GM23338 (cell line): ENCODE measurements around the gene UBAP2. TPM values are rescaled to one million over a fixed set of nuclear protein-coding genes. Genes with fewer than 3 reads are reported as not detected.

ENCODE experiments used
- ATAC-seq: fragments of 200-7000 bp; cut with Tn5 transposase; 3 replicates; pipeline ENCODE4 v1.9.1; 2020
- DNase-seq: peaks from one replicate; pipeline ENCODE4 v3.0.0-alpha.2; 2015; ENCODE audit warnings: low spot score
- H2AFZ ChIP-seq: fragments of 200-600 bp; sonication (generic); 2 replicates; pipeline ENCODE4 v1.8.0; 2016; ENCODE audit warnings: antibody characterized with exemption, mild to moderate bottlenecking, moderate library complexity
- H3F3A ChIP-seq: fragments of 200-600 bp; sonication (generic); replicated peaks from 2 replicates; pipeline ENCODE4 v1.8.0; 2017; ENCODE audit warnings: antibody characterized with exemption, mixed run types, low read depth
- H3K27ac ChIP-seq: fragments of 200-600 bp; sonication (generic); 2 replicates; pipeline ENCODE4 v1.6.1; 2016; ENCODE audit warnings: low read depth
- H3K27me3 ChIP-seq: fragments of 200-600 bp; sonication (generic); 2 replicates; pipeline ENCODE4 v1.8.0; 2016; ENCODE audit warnings: mild to moderate bottlenecking, mixed run types, moderate library complexity; ENCODE audit not compliant: insufficient read depth
- H3K36me3 ChIP-seq: fragments of 200-600 bp; sonication (generic); 2 replicates; pipeline ENCODE4 v1.8.0; 2016; ENCODE audit warnings: mild to moderate bottlenecking; ENCODE audit not compliant: insufficient read depth
- H3K4me1 ChIP-seq: fragments of 200-600 bp; sonication (generic); 2 replicates; pipeline ENCODE4 v1.8.0; 2016; ENCODE audit warnings: mild to moderate bottlenecking, moderate library complexity; ENCODE audit not compliant: insufficient read depth
- H3K4me2 ChIP-seq: fragments of 200-600 bp; sonication (generic); 2 replicates; pipeline ENCODE4 v1.7.1; 2017; ENCODE audit warnings: mixed run types
- H3K4me3 ChIP-seq: fragments of 200-600 bp; sonication (generic); 2 replicates; pipeline ENCODE4 v1.6.1; 2016; ENCODE audit warnings: mixed run types
- H3K79me2 ChIP-seq: fragments of 200-600 bp; sonication (generic); replicated peaks from 2 replicates; pipeline ENCODE4 v1.8.0; 2017; ENCODE audit warnings: mild to moderate bottlenecking; ENCODE audit not compliant: insufficient read depth
- H3K9me2 ChIP-seq: fragments of 200-600 bp; sonication (generic); 2 replicates; pipeline ENCODE4 v1.8.0; 2017; ENCODE audit not compliant: insufficient read depth
- H4K20me1 ChIP-seq: fragments of 200-600 bp; sonication (generic); replicated peaks from 2 replicates; pipeline ENCODE4 v1.8.0; 2017; ENCODE audit warnings: mild to moderate bottlenecking; ENCODE audit not compliant: insufficient read depth
- H3K27ac Mint-ChIP-seq: 2 replicates; pipeline ENCODE4 v1.8.0; 2020; ENCODE audit warnings: inconsistent platforms, mild to moderate bottlenecking, moderate library complexity, mixed read lengths
- H3K27me3 Mint-ChIP-seq: 3 replicates; pipeline ENCODE4 v1.8.0; 2022; ENCODE audit warnings: low read depth, mild to moderate bottlenecking, moderate library complexity, mixed read lengths, inconsistent platforms; ENCODE audit not compliant: insufficient read depth, poor library complexity
- H3K36me3 Mint-ChIP-seq: 3 replicates; pipeline ENCODE4 v1.8.0; 2021; ENCODE audit warnings: low read depth, mild to moderate bottlenecking, inconsistent platforms, moderate library complexity, mixed read lengths
- H3K4me1 Mint-ChIP-seq: 3 replicates; pipeline ENCODE4 v1.8.0; 2020; ENCODE audit warnings: mild to moderate bottlenecking, inconsistent platforms, mixed read lengths
- H3K4me3 Mint-ChIP-seq: 3 replicates; pipeline ENCODE4 v1.8.0; 2021; ENCODE audit warnings: moderate library complexity, mild to moderate bottlenecking, inconsistent platforms, mixed read lengths
- H3K9me3 Mint-ChIP-seq: 3 replicates; pipeline ENCODE4 v1.8.0; 2020; ENCODE audit warnings: moderate library complexity, mild to moderate bottlenecking, inconsistent platforms, mixed read lengths
- CREB1 ChIP-seq: fragments of 250-450 bp; sonication (Bioruptor Pico); IDR thresholded peaks from 2 replicates; pipeline ENCODE4 v1.5.0; 2020; ENCODE audit warnings: low read depth, mild to moderate bottlenecking, moderate library complexity
- EZH2 ChIP-seq: fragments of 200-600 bp; sonication (generic); IDR thresholded peaks from one replicate; pipeline ENCODE4 v1.8.0; 2017; ENCODE audit warnings: antibody characterized with exemption, mild to moderate bottlenecking, low read depth; ENCODE audit not compliant: unreplicated experiment
- EZH2phosphoT487 ChIP-seq: fragments of 200-600 bp; sonication (generic); IDR thresholded peaks from one replicate; pipeline ENCODE4 v1.8.1; 2018; ENCODE audit warnings: antibody characterized with exemption; ENCODE audit not compliant: unreplicated experiment
- JUNB ChIP-seq: IDR thresholded peaks from one replicate; pipeline ENCODE4 v1.6.1; 2016; ENCODE audit warnings: antibody characterized with exemption; ENCODE audit not compliant: unreplicated experiment
- NANOG ChIP-seq: IDR thresholded peaks from 2 replicates; pipeline ENCODE4 v1.6.1; 2016; ENCODE audit warnings: antibody characterized with exemption, borderline replicate concordance
- POLR2AphosphoS5 ChIP-seq: IDR thresholded peaks from 2 replicates; pipeline ENCODE4 v1.6.1; 2016; ENCODE audit warnings: antibody characterized with exemption, low read depth
- REST ChIP-seq: IDR thresholded peaks from one replicate; pipeline ENCODE4 v1.6.1; 2018; ENCODE audit warnings: antibody characterized with exemption; ENCODE audit not compliant: unreplicated experiment
- STAT1 ChIP-seq: IDR thresholded peaks from one replicate; pipeline ENCODE4 v1.6.1; 2016; ENCODE audit warnings: antibody characterized with exemption; ENCODE audit not compliant: unreplicated experiment
- ZNF114 ChIP-seq: fragments of 250-450 bp; sonication (Bioruptor Pico); IDR thresholded peaks from 2 replicates; pipeline ENCODE4 v1.5.0; 2020; ENCODE audit warnings: mild to moderate bottlenecking, moderate library complexity
- ZNF331 ChIP-seq: fragments of 250-450 bp; sonication (Bioruptor Pico); IDR thresholded peaks from 2 replicates; pipeline ENCODE4 v1.5.0; 2020; ENCODE audit warnings: low read depth, mild to moderate bottlenecking, moderate library complexity
- ZNF462 ChIP-seq: fragments of 250-450 bp; sonication (Bioruptor Pico); IDR thresholded peaks from 2 replicates; pipeline ENCODE4 v1.5.0; 2020; ENCODE audit warnings: mild to moderate bottlenecking, moderate library complexity
- polyA plus RNA-seq: library from polyadenylated mRNA; unstranded; fragments of >200 nt; fragmentation: Nextera tagmentation; extraction: Ambion mirVana; gene quantifications from 2 replicates; pipeline ENCODE4 v1.2.1, GENCODE V29; 2016
- total RNA-seq: library from RNA; depleted of rRNA; stranded (reverse); fragments of >200 nt; shearing (Covaris generic); gene quantifications from 2 replicates; pipeline ENCODE4 v1.2.3, GENCODE V29; 2014
- TF ChIP-seq, protein P1 (sequence below): IDR thresholded peaks from 2 replicates; pipeline ENCODE4 v1.6.1; 2016; ENCODE audit warnings: antibody characterized with exemption
- TF ChIP-seq, protein P2 (sequence below), 2 experiments: fragments of 200-600 bp in 1 of 2; sonication (generic) in 1 of 2; conservative IDR thresholded peaks; 2 replicates each; pipeline versions ENCODE4 v1.5.1 to v1.6.1; 2016 to 2017; ENCODE audit warnings: antibody characterized with exemption in 2 of 2, low read depth in 2 of 2, mild to moderate bottlenecking in 2 of 2, moderate library complexity in 1 of 2

UBAP2 gene
- total and polyA plus RNA-seq, 2 experiments from 2014 or later: 47.4 to 56.4 TPM

- Mint-ChIP-seq H3K27ac (no peak overlapping the region), H3K27me3 (peaks cover 11% of the 10 kb centered on the region), H3K4me1 (no peaks in the 10 kb centered on the region; the same call in 2 of the 3 replicates), H3K4me3 (no peak overlapping the region), H3K36me3 (peaks cover 64% of the 10 kb centered on the region), H3K9me3 (peaks cover 12% of the 10 kb centered on the region; the same call in 2 of the 3 replicates)
- Histone ChIP-seq H2AFZ (no peak overlapping the region), H3K4me1 (no peaks in the 10 kb centered on the region), H3K27me3 (no peaks in the 10 kb centered on the region), H3K4me2 (no peak overlapping the region), H3K4me3 (no peak overlapping the region), H3F3A (no peaks in the 10 kb centered on the region), H4K20me1 (peaks cover 39% of the 10 kb centered on the region), H3K79me2 (peaks cover 91% of the 10 kb centered on the region), H3K9me2 (no peaks in the 10 kb centered on the region), H3K36me3 (peaks cover 15% of the 10 kb centered on the region), H3K27ac (peak overlapping the region; percentile 30; the same call in 1 of the 2 replicates)
- no peak for DNase-seq
- no peak for TF ChIP-seq ZNF114
- no peak for TF ChIP-seq EZH2phosphoT487
- no peak for TF ChIP-seq CREB1
- no peak for TF ChIP-seq ZNF331 (CRISPR knock-in tag)
- TF ChIP-seq ZNF462 (CRISPR knock-in tag): no peak
- TF ChIP-seq, protein P1, sequence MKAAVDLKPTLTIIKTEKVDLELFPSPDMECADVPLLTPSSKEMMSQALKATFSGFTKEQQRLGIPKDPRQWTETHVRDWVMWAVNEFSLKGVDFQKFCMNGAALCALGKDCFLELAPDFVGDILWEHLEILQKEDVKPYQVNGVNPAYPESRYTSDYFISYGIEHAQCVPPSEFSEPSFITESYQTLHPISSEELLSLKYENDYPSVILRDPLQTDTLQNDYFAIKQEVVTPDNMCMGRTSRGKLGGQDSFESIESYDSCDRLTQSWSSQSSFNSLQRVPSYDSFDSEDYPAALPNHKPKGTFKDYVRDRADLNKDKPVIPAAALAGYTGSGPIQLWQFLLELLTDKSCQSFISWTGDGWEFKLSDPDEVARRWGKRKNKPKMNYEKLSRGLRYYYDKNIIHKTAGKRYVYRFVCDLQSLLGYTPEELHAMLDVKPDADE: no peak
- no peak for TF ChIP-seq JUNB
- TF ChIP-seq EZH2: no peak
- TF ChIP-seq REST: no peak
- TF ChIP-seq, protein P2, sequence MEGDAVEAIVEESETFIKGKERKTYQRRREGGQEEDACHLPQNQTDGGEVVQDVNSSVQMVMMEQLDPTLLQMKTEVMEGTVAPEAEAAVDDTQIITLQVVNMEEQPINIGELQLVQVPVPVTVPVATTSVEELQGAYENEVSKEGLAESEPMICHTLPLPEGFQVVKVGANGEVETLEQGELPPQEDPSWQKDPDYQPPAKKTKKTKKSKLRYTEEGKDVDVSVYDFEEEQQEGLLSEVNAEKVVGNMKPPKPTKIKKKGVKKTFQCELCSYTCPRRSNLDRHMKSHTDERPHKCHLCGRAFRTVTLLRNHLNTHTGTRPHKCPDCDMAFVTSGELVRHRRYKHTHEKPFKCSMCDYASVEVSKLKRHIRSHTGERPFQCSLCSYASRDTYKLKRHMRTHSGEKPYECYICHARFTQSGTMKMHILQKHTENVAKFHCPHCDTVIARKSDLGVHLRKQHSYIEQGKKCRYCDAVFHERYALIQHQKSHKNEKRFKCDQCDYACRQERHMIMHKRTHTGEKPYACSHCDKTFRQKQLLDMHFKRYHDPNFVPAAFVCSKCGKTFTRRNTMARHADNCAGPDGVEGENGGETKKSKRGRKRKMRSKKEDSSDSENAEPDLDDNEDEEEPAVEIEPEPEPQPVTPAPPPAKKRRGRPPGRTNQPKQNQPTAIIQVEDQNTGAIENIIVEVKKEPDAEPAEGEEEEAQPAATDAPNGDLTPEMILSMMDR (conservative IDR thresholded peaks at IDR 0.05; ENCODE audit: low read depth in 2 of 2): no peak
- TF ChIP-seq POLR2AphosphoS5: no peak
- TF ChIP-seq STAT1: no peak
- TF ChIP-seq NANOG: no peak
- ATAC-seq: no peak
Observed at GRCh38 chr9:34036625-34037024, 12.1 kb downstream of the UBAP2 start.
